ENCODE results near the gene ASTN2.

- no peak for TF ChIP-seq CTCF (IDR thresholded peaks at IDR 0.05; ENCODE audit: low read depth, low read length, poor library complexity, severe bottlenecking)
- TF ChIP-seq EZH2phosphoT487 (IDR thresholded peaks at IDR 0.05; ENCODE audit: borderline replicate concordance, low read length) = no peak
These were observed 712.8 kb downstream of the ASTN2 start for GRCh38 chr9:116701940-116702642.

Data from DOHH2 (cell line).